B cell (primary cell): Measurements from ENCODE around the gene ATP6V1F. TPM values are rescaled to one million over a fixed set of nuclear protein-coding genes. Genes with fewer than 3 reads are reported as not detected.

ENCODE experiments used
- ATAC-seq: fragments of 200-7000 bp; cut with Tn5 transposase; one replicate; pipeline ENCODE4 v1.10.0; 2021; ENCODE audit warnings: low read depth, mild to moderate bottlenecking, moderate number of reproducible peaks, moderate library complexity
- CTCF ChIA-PET: fragments of 350-600 bp; sonication (Branson Sonifier 250); formaldehyde crosslinking; loops from one replicate; lab custom pipeline; 2021; ENCODE audit warnings: antibody characterized with exemption, inconsistent platforms; lab: Charles Lee
- POLR2A ChIA-PET: fragments of 350-600 bp; sonication (Branson Sonifier 250); formaldehyde crosslinking; loops from one replicate; lab custom pipeline; 2021; ENCODE audit warnings: antibody characterized with exemption; lab: Charles Lee
- DNase-seq: peaks from one replicate; pipeline ENCODE4 v3.0.0; 2013
- H2AFZ ChIP-seq: 2 replicates; pipeline ENCODE4 v1.6.1; 2012; ENCODE audit warnings: mild to moderate bottlenecking, low read depth, low read length; ENCODE audit not compliant: insufficient read depth, poor library complexity, severe bottlenecking
- H3K27ac ChIP-seq, 2 donors: 1 replicate in 1 of 2; 2 replicates in 1 of 2; pipeline ENCODE4 v1.5.1; 2012 to 2013; ENCODE audit warnings: low read length in 2 of 2, mild to moderate bottlenecking in 2 of 2, moderate library complexity in 1 of 2
- H3K27me3 ChIP-seq, 4 experiments: fragments of 200-600 bp in 1 of 4; sonication (generic) in 1 of 4; replicated peaks in 1 of 4; 1 replicate in 2 of 4; 2 replicates in 2 of 4; pipeline versions ENCODE4 v1.6.1 to v1.7.0; 2013 to 2016; ENCODE audit warnings: low read length in 3 of 4, mild to moderate bottlenecking in 2 of 4, mixed read lengths in 1 of 4, moderate library complexity in 1 of 4; ENCODE audit not compliant: insufficient read depth in 4 of 4, control insufficient read depth in 3 of 4; ENCODE audit errors: control extremely low read depth in 1 of 4
- H3K36me3 ChIP-seq, 2 experiments: replicated peaks in 1 of 2; 1 replicate in 1 of 2; 2 replicates in 1 of 2; pipeline versions ENCODE4 v1.6.1 to v1.7.1; 2013; ENCODE audit warnings: low read length in 1 of 2; ENCODE audit not compliant: insufficient read depth in 2 of 2, control insufficient read depth in 1 of 2; ENCODE audit errors: control extremely low read depth in 1 of 2, extremely low read depth in 1 of 2
- H3K4me1 ChIP-seq, 2 donors: fragments of 200-600 bp in 1 of 2; sonication (generic) in 1 of 2; 1 replicate in 1 of 2; 2 replicates in 1 of 2; pipeline versions ENCODE4 v1.5.1 to v1.6.1; 2013 to 2017; ENCODE audit warnings: low read length in 2 of 2; ENCODE audit not compliant: control insufficient read depth in 2 of 2, insufficient read depth in 2 of 2
- H3K4me2 ChIP-seq: replicated peaks from 2 replicates; pipeline ENCODE3; 2012; ENCODE audit warnings: mild to moderate bottlenecking, low read depth, low read length; ENCODE audit not compliant: poor library complexity, severe bottlenecking
- H3K4me3 ChIP-seq, 5 experiments: fragments of 200-600 bp in 1 of 5; sonication (generic) in 1 of 5; 1 replicate in 3 of 5; 2 replicates in 2 of 5; pipeline versions ENCODE4 v1.5.1 to v1.7.0; 2011 to 2016; ENCODE audit warnings: low read length in 4 of 5, mild to moderate bottlenecking in 4 of 5, low read depth in 2 of 5, control low read depth in 1 of 5, moderate library complexity in 1 of 5; ENCODE audit not compliant: insufficient read depth in 1 of 5; ENCODE audit errors: control extremely low read depth in 1 of 5, extremely low read depth in 1 of 5
- H3K79me2 ChIP-seq: fragments of 200-600 bp; sonication (generic); one replicate; pipeline ENCODE4 v1.6.0; 2016; ENCODE audit warnings: low read length; ENCODE audit not compliant: control insufficient read depth, insufficient read depth
- H3K9ac ChIP-seq: fragments of 200-600 bp; sonication (generic); 2 replicates; pipeline ENCODE4 v1.6.1; 2017; ENCODE audit warnings: mild to moderate bottlenecking, low read length, moderate library complexity
- H3K9me3 ChIP-seq, 3 donors: one replicate each; pipeline versions ENCODE4 v1.6.1 to v1.7.1; 2013; ENCODE audit warnings: low read length in 2 of 3; ENCODE audit not compliant: control insufficient read depth in 2 of 3, insufficient read depth in 1 of 3; ENCODE audit errors: control extremely low read depth in 1 of 3
- H4K20me1 ChIP-seq: 2 replicates; pipeline ENCODE4 v1.6.0; 2012; ENCODE audit warnings: mild to moderate bottlenecking, low read length; ENCODE audit not compliant: insufficient read depth, control insufficient read depth, poor library complexity, severe bottlenecking
- H3K27ac Mint-ChIP-seq: one replicate; pipeline ENCODE4 v1.8.0; 2021; ENCODE audit warnings: mixed read lengths
- H3K27me3 Mint-ChIP-seq: one replicate; pipeline ENCODE4 v1.8.0; 2021; ENCODE audit warnings: mixed read lengths
- H3K4me1 Mint-ChIP-seq: one replicate; pipeline ENCODE4 v1.8.0; 2021; ENCODE audit warnings: mixed read lengths
- H3K4me3 Mint-ChIP-seq: one replicate; pipeline ENCODE4 v1.8.0; 2021; ENCODE audit warnings: mixed read lengths
- H3K9me3 Mint-ChIP-seq: one replicate; pipeline ENCODE4 v1.8.0; 2022; ENCODE audit warnings: mixed read lengths; ENCODE audit not compliant: insufficient read depth
- CTCF ChIP-seq: fragments of 200-600 bp; IDR thresholded peaks from one replicate; pipeline ENCODE4 v1.8.0; 2022; ENCODE audit warnings: antibody characterized with exemption, mild to moderate bottlenecking
- EZH2 ChIP-seq: IDR thresholded peaks from 2 replicates; pipeline ENCODE4 v1.6.1; 2012; ENCODE audit warnings: borderline replicate concordance, low read depth, mild to moderate bottlenecking, moderate library complexity, low read length; ENCODE audit not compliant: insufficient read depth, poor library complexity, severe bottlenecking
- WGBS: methylation state at CpG from one replicate; pipeline ENCODE4 v1.1.5; 2013; ENCODE audit warnings: missing lambda C conversion rate; ENCODE audit not compliant: insufficient coverage; 5-methylcytosine and 5-hydroxymethylcytosine counted together
- intact Hi-C: fragments of 100-400 bp; cut with micrococcal nuclease; formaldehyde crosslinking; loops from one replicate; pipeline ENCODE4 v1.10.0; 2022
- polyA plus RNA-seq: library from polyadenylated mRNA; depleted of rRNA; stranded (reverse); fragments of >200 nt; gene quantifications from 2 replicates; pipeline ENCODE4 v1.2.3, GENCODE V29; 2012
- total RNA-seq, 2 donors: library from RNA; stranded (reverse); fragments of 120-200 nt in 1 of 2; gene quantifications; 1 replicate in 1 of 2; 2 replicates in 1 of 2; pipeline versions ENCODE4 v1.2.3 to v1.2.4, GENCODE V29; 2013 to 2022

The ATP6V1F gene
- total and polyA plus RNA-seq, 2 donors (not counting 1 experiment from before 2014, with no cell fraction given), result 81.7 to 198 TPM

DNA sequence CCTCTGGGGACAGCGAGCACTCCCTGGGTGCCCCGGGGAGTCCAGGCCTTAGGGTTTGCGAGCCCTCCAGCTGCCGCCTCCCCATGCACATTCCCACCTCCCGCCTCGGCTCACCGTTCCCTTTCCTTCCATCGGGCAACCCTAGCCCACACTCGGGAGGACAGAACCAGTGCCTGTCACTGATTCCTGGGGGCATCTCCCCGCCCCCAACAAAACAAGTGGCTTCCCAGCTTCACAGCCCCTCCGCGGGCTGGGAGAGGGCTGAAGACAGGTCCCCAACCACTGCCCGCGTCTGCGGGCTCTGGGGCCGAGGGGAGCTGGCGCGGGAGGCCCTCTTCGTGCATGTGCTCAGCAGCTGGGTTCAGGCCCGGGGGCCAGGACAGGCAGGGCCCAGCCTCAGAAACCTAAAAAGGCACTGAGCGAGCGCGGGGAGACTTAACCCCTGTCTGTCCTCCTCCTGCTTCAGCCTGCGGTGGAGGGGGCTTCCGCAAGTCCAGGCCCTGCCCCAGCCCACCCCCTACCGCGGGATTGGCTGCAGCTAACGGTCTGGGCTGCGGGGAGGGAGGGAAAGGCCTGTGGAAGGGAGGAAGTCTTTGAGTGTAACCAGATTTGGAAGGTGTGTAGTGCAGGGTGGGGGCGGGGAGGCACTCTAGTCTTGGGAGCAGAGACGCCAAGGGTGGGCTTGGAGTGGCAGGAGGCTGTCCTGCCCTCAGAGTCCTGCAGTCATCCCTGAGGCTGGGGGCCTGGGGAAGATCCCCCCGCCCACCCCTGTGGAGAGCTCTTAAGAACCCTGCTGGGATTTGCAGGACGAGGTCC, 31.3 kb upstream of the ATP6V1F start:
- no peak overlapping the region for H3K27ac ChIP-seq
- intact Hi-C loops, result no loop called here
- H3K9ac ChIP-seq, result peak overlapping the region; percentile 19
- H3K4me1 ChIP-seq, result peaks cover 31 to 32% of the 10 kb centered on the region in 2 donors
- ATAC-seq (peak; percentile 38), DNase-seq (peak; percentile 58)
- peaks cover 0 to 52% (median 20%) of the 10 kb centered on the region in 4 experiments for H3K27me3 ChIP-seq
- peak overlapping the region; percentile 46 for H2AFZ ChIP-seq
- WGBS, result 3% methylated on average over 31 of the region's 33 CpGs
- Mint-ChIP-seq H3K27ac (peak overlapping the region; percentile 10), H3K4me3 (peak overlapping the region; percentile 77), H3K9me3 (no peaks in the 10 kb centered on the region), H3K27me3 (peaks cover 42% of the 10 kb centered on the region), H3K4me1 (peaks cover 20% of the 10 kb centered on the region)
- ChIA-PET POLR2A (interaction anchor here (0.7 kb wide), 1 partner anchor 824 kb away, joined by 3 read pairs; no protein-coding TSS in a partner anchor), CTCF (no interaction called here)
- no peaks in the 10 kb centered on the region for H3K36me3 ChIP-seq
- H3K4me2 ChIP-seq, result peak overlapping the region; percentile 94
- no peak for TF ChIP-seq EZH2
- TF ChIP-seq CTCF, result no peak
- H3K9me3 ChIP-seq, result peaks cover 0 to 7% (median 0%) of the 10 kb centered on the region in 3 donors
- peak overlapping the region in 1 of 5 experiments; percentile 24 for H3K4me3 ChIP-seq
- H3K79me2 ChIP-seq, result no peaks in the 10 kb centered on the region
- no peaks in the 10 kb centered on the region for H4K20me1 ChIP-seq
